ENCODE results near the gene SAYSD1.

Gene SAYSD1

GRCh38 chr6:39107641-39108040 is 7.3 kb downstream of the SAYSD1 start:
- DNase-seq: no peak

- DNase-seq: no peak
Measured at GRCh38 chr6:39107034-39107433, 8.0 kb downstream of the SAYSD1 start.

- DNase-seq: no peak
Measured at GRCh38 chr6:39104528-39104927, 10.5 kb downstream of the SAYSD1 start.

GRCh38 chr6:39102821-39103136 is 12.2 kb downstream of the SAYSD1 start:
- no peak for DNase-seq

GRCh38 chr6:39102071-39102820 is 12.7 kb downstream of the SAYSD1 start:
- no peak for DNase-seq

GRCh38 chr6:39100358-39100757 is 14.6 kb downstream of the SAYSD1 start:
- DNase-seq: no peak

GRCh38 chr6:39095578-39095977 is 19.4 kb downstream of the SAYSD1 start:
- DNase-seq: no peak

- DNase-seq: no peak
Measured at GRCh38 chr6:39093149-39093708, 21.8 kb downstream of the SAYSD1 start.

GRCh38 chr6:39092124-39092523 is 22.9 kb downstream of the SAYSD1 start:
- no peak for DNase-seq

GRCh38 chr6:39091220-39091619 is 23.8 kb downstream of the SAYSD1 start:
- DNase-seq: no peak

GRCh38 chr6:39090036-39090435 is 24.9 kb downstream of the SAYSD1 start:
- DNase-seq: no peak

- DNase-seq: no peak
Measured at GRCh38 chr6:39088331-39088730, 26.7 kb downstream of the SAYSD1 start.

- DNase-seq: no peak
Measured at GRCh38 chr6:39087197-39087596, 27.8 kb downstream of the SAYSD1 start.

GRCh38 chr6:39086711-39087110 is 28.3 kb downstream of the SAYSD1 start:
- DNase-seq: no peak

GRCh38 chr6:39086294-39086693 is 28.7 kb downstream of the SAYSD1 start:
- no peak for DNase-seq

GRCh38 chr6:39085129-39085797 is 29.7 kb downstream of the SAYSD1 start:
- DNase-seq: no peak

- DNase-seq: no peak
Measured at GRCh38 chr6:39084506-39084905, 30.5 kb downstream of the SAYSD1 start.

- DNase-seq: no peak
Measured at GRCh38 chr6:39083231-39083634, 31.8 kb downstream of the SAYSD1 start.

GRCh38 chr6:39082310-39082709 is 32.7 kb downstream of the SAYSD1 start:
- no peak for DNase-seq

- DNase-seq: no peak
Measured at GRCh38 chr6:39080246-39080875, 34.6 kb downstream of the SAYSD1 start.

GRCh38 chr6:39079197-39080125 is 35.5 kb downstream of the SAYSD1 start:
- DNase-seq: no peak

GRCh38 chr6:39078695-39079094 is 36.3 kb downstream of the SAYSD1 start:
- DNase-seq: no peak

All from NCI-H2107 (cell line).